HG03097 (cell line): ENCODE data around the gene IMPG1.

Experiments
- ATAC-seq: cut with Tn5 transposase; IDR thresholded peaks from one replicate; pipeline ENCODE4 v1.9.1; 2021; ENCODE audit not compliant: unreplicated experiment, low FRiP score

The IMPG1 gene

DNA sequence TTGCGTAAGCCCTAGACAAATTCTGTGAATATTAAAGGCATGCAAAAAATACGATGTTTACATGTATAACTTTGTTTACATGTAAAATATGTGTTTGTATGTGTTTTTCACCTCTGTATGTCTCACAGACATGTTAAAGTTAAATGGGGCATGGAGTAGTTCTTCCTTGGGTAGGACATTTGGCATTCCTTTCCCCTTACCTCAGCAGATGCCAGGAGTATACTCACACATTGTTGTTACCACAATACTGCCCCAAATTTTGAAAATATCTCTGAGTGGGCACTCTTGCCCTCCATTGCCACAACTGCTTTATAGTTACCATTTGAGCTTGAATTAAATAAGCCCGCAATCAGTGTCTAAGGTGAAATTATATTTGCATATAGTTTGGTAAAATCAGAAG is 175.9 kb downstream of the IMPG1 start:
- no peak for ATAC-seq

DNA sequence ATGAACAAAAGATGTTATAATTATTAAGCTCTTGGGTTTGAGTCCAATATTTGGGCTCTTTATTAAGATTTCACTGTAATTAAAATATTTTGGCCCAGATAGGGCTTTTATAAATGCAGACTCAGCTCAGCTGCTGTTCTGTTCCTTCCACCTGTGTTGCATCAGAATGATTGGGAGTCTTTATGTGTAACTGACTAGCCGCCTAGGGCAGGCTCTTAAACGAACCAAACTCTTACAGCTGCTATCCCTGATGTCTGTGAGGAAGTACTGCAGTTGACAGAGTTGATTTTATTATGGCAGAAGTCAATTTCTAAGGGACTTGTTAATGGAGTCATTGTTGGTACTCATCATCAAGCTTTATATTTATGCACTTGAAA is 178.7 kb downstream of the IMPG1 start:
- ATAC-seq, result no peak

GRCh38 chr6:75893058-75893775 is 179.2 kb downstream of the IMPG1 start:
- no peak for ATAC-seq

- no peak for ATAC-seq
Observed at GRCh38 chr6:75892384-75892783, 180.1 kb downstream of the IMPG1 start.

DNA sequence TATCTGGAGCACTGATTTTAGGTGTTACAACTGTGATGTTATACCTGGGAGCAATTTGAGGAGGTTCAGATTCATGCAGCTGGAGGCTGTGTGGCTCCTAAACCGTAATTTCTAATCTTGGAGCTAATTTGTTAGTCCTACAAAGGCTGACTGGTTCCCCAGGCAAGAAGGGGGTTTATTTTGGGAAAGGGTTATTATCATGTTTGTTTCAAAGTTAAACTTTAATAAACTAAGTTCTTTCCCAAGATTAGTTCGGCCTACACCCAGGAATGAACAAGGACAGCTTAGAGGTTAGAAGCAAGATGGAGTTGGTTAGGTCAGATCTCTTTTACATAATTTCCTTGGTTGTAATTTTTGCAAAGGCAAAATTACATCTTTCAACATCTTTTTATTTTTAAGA is 187.6 kb downstream of the IMPG1 start:
- ATAC-seq, result no peak

DNA sequence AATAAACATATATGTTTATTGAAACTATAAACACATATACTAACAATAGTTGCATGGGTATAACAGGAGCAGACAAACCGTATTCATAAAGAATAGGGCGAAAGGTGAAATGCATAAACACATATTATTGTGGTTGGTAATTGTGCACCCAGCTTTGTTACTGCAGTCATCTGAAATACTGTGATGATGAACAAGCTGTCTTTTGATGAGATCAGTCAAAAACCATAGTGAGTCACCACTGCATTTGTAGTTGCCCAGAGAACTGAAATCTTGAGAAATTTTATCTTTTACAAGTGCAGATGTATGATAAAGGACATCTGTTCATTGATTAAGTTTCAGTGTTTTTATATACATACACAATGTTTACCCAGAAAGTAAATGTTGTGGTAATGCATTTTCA is 189.7 kb downstream of the IMPG1 start:
- no peak for ATAC-seq

DNA sequence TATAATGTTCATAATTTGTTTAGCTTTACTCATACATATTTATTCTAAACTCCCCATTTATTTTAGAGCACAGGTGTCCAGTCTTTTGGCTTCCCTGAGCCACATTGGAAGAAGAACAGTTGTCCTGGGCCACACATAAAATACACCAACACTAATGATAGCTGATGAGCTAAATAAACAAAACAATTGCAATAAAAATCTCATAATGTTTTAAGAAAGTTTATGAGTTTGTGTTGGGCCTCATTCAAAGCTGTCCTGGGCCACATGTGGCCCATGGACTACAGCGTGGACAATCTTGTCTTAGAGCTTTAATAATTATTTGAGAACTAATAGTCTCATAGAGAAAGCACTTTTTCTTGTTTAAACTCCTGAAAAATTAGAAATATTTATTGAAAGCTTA is 192.2 kb downstream of the IMPG1 start:
- no peak for ATAC-seq

GRCh38 chr6:75876152-75876551 is 196.3 kb downstream of the IMPG1 start:
- no peak for ATAC-seq

GRCh38 chr6:75874224-75874623 is 198.2 kb downstream of the IMPG1 start:
- ATAC-seq, result no peak
